Measurements from ENCODE around the gene SAFB. TPM values are rescaled to one million over a fixed set of nuclear protein-coding genes. Genes with fewer than 3 reads are reported as not detected.

The SAFB gene
- total RNA-seq, 1 experiment from 2014 or later, result 44.4 TPM

DNA sequence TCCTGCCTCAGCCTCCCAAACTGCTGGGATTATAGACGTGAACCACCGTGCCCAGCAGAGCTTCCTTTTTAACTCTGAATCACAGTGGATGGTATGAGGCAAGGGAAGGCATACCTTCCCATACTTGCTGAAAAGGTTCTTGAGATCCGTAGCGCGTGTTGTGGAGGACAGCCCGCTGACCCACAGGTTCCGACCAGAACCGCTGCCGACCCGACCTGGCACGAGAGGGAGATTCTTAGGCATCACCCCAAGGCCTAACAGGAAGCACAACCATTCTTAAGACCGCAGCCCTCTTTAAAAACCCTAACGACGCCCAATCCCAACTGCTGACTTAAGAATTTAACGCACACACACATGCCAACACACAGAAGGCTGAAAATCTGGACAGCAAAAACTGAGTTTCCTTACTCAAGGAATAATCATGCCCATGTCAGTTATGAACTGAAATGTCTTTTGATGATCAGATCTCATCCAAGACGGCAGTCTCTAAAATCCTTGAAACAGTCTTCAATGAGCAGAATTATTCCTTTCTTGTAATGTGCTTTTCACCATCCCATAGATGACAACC is 12.9 kb upstream of the SAFB start:
- Histone ChIP-seq H3K27me3 (ENCODE audit: control insufficient read depth, insufficient read depth, low read length) (no peaks in the 10 kb centered on the region), H3K36me3 (replicated peaks; ENCODE audit: control insufficient read depth, insufficient read depth, low read length) (peaks cover 41% of the 10 kb centered on the region), H3K4me3 (ENCODE audit: insufficient read depth, low read depth, low read length) (no peak overlapping the region)
- DNase-seq, result no peak

DNA sequence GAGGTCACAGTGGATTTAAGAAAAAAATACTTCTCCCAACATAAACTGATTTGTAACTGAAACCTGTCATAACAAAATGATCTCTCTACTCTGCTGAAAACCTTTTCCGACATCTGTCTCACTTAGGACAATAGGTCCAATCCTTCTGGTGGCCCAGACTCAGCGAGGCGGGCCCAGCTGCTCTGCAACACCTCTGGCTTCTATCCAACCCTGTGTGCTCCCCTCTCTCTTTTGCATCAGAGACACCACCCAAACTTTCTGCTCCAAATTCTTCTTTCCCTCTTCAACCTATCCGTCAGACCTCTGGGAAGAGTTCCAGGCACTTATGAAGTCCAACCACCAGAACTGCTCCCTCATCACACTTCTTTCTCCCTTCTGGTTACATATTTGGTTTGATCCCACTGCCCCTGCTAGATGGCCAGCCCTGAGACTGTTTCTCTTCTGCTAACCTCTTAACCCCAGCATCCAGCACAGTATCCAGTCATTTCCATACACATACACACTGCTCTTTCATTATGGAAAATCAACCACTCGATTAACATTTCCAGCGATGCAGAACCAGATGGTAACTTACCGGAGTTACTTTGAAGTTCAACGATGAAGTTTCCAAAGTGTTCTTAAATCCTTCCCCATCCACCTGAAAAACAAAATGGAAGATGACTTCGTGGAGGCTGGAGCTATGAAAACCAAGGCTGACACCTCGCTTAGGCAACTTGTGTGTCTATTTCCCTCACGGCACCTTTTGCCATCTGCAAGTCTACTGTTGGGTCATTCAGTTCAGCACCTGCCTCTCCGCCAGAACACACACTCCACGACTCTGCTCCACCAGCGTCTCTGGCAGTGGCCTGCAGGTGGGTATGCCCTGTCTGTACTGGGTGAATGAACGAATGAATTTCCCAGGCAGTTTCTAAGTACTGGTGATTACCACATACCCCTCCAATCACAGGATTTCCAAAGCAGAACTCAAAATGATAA is 9.7 kb upstream of the SAFB start:
- Histone ChIP-seq H3K36me3 (replicated peaks; ENCODE audit: control insufficient read depth, insufficient read depth, low read length) (peaks cover 40% of the 10 kb centered on the region), H3K4me3 (ENCODE audit: insufficient read depth, low read depth, low read length) (no peak overlapping the region), H3K27me3 (ENCODE audit: control insufficient read depth, insufficient read depth, low read length) (no peaks in the 10 kb centered on the region)
- DNase-seq, result no peak

DNA sequence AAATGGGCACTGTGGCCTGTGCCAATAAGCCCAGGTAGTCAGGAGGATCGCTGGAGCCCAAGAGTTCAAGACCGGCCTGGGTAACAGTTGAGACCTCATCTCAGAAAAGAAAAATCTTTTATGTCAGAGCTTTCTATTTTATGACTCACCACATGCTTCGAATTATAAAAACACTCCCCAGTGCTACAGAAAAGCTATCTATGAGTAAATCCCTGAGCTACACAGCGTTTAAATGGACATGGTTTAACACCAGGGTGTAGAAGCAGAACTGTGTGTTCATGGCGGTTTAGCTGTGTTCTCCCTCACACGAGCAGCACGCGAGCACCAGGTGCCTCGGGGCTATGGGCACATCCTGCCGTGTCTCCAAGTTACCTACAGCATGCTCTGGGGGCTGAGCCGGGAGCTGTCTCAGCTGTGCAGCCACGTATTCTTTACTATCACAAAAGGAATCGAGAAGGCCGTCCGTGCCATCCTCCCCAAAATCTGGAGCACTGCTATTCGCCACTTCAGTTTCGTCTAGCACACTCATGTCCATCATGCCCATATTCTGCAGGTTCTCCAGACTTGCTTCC is 7.0 kb upstream of the SAFB start:
- no peak for DNase-seq
- Histone ChIP-seq H3K4me3 (ENCODE audit: insufficient read depth, low read depth, low read length) (no peak overlapping the region), H3K27me3 (ENCODE audit: control insufficient read depth, insufficient read depth, low read length) (no peaks in the 10 kb centered on the region), H3K36me3 (replicated peaks; ENCODE audit: control insufficient read depth, insufficient read depth, low read length) (peaks cover 32% of the 10 kb centered on the region)

DNA sequence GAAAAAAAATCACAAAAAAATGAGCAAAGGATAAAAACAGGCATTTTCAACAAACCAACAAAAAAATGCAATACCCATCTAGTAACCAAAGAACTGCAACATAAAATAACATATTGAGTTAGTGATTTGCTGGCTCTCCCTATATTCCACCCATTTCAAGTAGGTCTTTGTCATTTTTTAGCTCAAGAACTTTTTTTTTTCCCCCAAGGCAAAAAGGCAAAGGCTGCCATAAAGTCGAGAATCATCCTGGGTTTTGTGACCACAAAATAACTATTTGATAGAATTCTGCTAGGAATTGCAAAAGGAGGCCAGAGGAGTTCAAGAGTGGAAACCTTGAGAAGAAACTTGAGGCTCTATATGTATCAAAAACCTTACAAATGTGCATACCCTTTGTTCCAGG is 5.8 kb upstream of the SAFB start:
- DNase-seq, result no peak
- no peak overlapping the region for H3K4me3 ChIP-seq (ENCODE audit: insufficient read depth, low read depth, low read length)
- H3K36me3 ChIP-seq (replicated peaks; ENCODE audit: control insufficient read depth, insufficient read depth, low read length), result peaks cover 36% of the 10 kb centered on the region
- no peaks in the 10 kb centered on the region for H3K27me3 ChIP-seq (ENCODE audit: control insufficient read depth, insufficient read depth, low read length)

DNA sequence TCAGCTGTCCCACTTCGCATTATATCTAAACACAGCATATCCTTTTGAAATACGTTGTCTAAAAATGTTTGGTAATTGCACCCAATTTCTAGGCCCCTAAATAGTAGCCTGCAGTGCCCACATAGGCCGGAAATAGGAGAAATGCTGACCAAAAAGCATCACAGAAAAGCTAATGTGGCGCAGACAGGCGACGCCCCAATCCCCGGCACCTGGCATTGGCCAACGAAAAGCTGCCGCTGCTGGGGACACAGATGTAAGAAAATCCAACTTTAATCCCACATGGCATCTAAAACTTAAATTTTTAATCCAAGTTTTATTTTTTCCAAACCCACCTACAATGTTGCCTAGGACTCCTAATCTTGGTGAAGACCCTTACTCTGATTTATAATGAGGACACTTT is 4.3 kb upstream of the SAFB start:
- no peak for DNase-seq
- H3K36me3 ChIP-seq (replicated peaks; ENCODE audit: control insufficient read depth, insufficient read depth, low read length), result peaks cover 27% of the 10 kb centered on the region

DNA sequence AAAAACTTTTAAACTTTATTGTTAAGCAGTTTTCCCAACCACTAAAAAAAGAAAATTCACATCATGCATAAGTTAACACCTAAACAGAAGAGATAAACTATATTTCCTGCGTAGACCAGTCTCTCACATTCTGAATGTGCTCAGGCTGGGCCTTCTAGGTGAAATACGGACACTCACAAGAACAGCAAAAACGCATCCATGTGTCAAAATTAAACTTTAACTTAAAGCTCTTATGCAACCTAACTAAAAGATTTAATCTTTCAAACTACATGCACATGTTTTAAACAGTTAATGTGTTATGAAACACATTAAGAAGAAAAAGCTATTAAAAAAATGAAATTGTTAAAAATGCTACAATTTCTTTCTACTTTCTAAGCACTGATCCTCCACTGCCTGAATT is 2.9 kb upstream of the SAFB start:
- Histone ChIP-seq H3K27me3 (ENCODE audit: control insufficient read depth, insufficient read depth, low read length) (no peaks in the 10 kb centered on the region), H3K4me3 (ENCODE audit: insufficient read depth, low read depth, low read length) (no peak overlapping the region), H3K36me3 (replicated peaks; ENCODE audit: control insufficient read depth, insufficient read depth, low read length) (peaks cover 18% of the 10 kb centered on the region)
- no peak for DNase-seq

More for the DNA sequence above, 4.3 kb upstream of the SAFB start:
- Histone ChIP-seq H3K27me3 (ENCODE audit: control insufficient read depth, insufficient read depth, low read length) (no peaks in the 10 kb centered on the region), H3K4me3 (ENCODE audit: insufficient read depth, low read depth, low read length) (no peak overlapping the region)

DNA sequence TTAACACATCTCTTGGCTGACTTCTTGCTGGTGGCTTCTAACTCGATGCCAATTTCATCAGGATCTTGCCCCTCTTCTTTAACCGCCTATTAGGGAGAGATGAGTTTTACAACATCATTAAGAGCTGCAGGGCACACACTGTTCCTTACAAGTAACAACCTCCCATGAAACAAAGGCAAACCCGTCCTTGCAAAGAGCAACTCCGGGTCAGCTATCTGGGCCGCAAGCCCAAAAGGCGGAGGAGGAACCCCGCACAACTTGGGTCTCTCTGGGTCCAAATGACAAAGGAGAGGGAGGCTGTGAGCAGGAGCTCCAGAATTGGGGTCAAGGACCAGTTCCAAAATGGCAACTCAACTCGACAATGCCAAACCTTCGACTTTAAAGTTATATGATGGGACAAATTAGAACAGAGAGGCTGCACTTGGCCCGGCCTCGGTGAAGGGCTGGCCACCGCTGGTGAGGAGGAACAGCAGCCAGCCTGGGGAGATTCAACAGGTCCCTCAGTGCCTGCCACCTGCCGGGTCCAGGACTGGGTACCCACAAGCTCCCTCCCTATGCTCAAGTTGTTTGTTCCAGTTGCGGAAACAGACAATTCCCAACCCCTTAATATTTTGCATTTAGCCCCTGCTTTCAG is 1.5 kb upstream of the SAFB start:
- Histone ChIP-seq H3K36me3 (replicated peaks; ENCODE audit: control insufficient read depth, insufficient read depth, low read length) (peaks cover 21% of the 10 kb centered on the region), H3K27me3 (ENCODE audit: control insufficient read depth, insufficient read depth, low read length) (no peaks in the 10 kb centered on the region), H3K4me3 (ENCODE audit: insufficient read depth, low read depth, low read length) (peak overlapping the region; percentile 95)
- no peak for DNase-seq

DNA sequence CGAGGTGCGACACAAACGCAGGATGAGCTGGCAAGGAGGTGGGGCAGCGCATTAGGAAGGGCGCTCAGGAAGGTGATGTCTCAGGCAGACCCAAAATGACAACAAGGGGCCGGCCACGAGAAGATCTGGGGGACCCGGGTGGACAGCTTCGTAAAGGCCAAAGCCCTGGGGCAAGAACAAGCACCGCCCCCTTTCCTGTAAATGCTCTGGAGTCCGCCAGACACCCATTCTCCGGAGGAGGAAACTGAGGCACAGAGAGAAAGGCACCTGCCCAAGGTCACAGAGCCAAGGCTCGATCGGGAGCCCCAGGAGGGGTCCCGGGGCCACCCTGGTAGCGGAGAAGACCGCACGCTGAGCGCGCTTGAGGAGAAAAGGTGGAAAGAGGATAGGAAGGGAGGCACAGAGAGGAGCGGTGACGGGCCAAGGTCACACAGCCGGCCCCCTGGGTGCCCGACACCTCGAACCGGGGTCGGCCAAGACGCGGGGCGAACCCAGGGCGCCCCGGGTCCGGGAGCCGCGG is 878 bp upstream of the SAFB start:
- Histone ChIP-seq H3K36me3 (replicated peaks; ENCODE audit: control insufficient read depth, insufficient read depth, low read length) (peaks cover 27% of the 10 kb centered on the region), H3K27me3 (ENCODE audit: control insufficient read depth, insufficient read depth, low read length) (no peaks in the 10 kb centered on the region), H3K4me3 (ENCODE audit: insufficient read depth, low read depth, low read length) (peak overlapping the region; percentile 95)
- peak; percentile 56 for DNase-seq

DNA sequence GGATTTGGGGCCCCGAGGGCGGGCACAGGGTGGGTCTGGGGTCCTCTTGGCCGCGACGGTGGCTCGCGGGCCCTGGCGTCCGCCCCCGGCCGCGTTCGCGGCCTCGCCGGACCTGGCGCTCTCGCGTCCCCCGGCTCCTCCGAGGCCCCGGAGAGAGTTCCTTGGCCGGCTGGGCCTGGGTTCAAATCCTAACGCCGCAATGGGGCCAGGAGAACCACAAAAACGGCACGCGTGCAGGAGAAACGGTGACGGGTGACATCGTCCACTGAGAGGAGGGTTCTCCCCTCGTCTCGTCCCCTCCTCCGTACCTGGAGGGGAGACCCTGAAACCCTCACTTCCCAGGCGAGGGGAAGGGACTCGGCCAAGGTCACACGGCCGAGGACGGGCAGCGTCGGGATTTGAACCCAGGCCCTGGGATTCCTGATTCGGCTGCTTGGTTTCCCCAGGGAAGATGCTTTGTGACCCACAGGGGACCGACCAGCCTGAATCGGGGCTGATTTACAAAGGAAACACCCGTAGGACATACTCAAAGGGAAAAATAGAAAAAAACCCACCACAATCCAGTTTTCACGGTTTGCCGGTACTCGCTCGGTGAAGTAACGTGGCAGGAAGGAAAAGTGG is 624 bp downstream of the SAFB start:
- peak overlapping the region; percentile 95 for H3K4me3 ChIP-seq (ENCODE audit: insufficient read depth, low read depth, low read length)
- H3K36me3 ChIP-seq (replicated peaks; ENCODE audit: control insufficient read depth, insufficient read depth, low read length), result peaks cover 33% of the 10 kb centered on the region
- no peaks in the 10 kb centered on the region for H3K27me3 ChIP-seq (ENCODE audit: control insufficient read depth, insufficient read depth, low read length)
- DNase-seq, result peak; percentile 52

DNA sequence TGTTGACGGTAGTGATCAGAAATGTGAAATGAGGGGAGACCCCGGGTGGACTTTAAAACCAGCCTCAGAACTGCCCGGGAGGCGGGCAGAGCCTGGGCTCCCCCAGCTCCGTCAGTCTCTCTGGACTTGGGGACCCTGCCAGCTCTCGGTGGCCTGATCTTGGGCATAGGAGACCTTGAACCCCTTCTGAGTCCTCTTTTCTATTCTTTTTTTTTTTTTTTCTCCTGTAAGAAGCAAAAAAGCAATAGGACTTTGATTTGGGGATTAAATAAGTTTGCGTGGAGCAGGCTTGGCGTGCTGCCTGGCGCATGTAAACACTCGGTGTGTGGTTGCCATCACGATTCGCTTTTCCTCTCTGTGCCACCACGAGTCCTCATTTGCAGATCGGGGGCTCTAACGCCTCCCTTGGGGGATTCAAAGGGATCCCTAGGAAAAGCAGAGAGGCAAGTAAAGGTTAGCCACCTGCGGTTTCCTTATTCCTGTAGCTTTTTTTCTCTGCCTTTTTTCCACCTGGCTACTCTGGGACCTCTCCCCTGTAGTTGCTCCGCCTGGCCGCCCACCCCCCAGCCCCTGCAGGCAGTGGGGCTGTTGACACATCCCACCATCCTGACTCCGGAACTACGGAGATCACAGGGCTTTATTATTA is 1.3 kb downstream of the SAFB start:
- Histone ChIP-seq H3K4me3 (ENCODE audit: insufficient read depth, low read depth, low read length) (peak overlapping the region; percentile 95), H3K36me3 (replicated peaks; ENCODE audit: control insufficient read depth, insufficient read depth, low read length) (peaks cover 32% of the 10 kb centered on the region), H3K27me3 (ENCODE audit: control insufficient read depth, insufficient read depth, low read length) (no peaks in the 10 kb centered on the region)
- DNase-seq, result peak; percentile 54

DNA sequence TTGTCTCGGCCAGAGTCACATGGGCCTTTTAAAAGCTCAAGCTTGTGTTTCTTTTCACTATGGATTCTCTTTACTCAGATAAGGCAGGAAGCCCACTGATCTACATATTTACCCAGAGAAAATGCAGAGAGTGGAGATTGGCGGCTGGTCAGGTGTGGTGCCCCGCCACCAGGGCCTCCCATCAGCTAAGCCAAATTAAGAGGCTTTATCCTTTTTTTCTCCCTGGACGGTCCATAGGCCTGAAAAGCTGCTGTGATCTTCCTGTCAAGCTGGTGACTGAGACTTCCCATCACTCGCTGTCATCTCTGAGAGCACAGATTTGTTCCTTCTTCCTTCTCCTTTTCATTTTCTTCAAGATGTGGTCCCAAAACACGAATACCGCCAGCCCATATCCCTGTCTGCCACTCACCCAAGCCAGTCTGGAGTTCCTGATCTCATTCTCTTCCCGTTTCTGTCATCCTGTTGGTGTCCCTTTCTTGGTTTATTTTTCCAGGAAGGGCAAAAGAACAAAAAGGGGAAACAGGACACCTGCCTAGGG is 1.9 kb downstream of the SAFB start:
- Histone ChIP-seq H3K27me3 (ENCODE audit: control insufficient read depth, insufficient read depth, low read length) (no peaks in the 10 kb centered on the region), H3K4me3 (ENCODE audit: insufficient read depth, low read depth, low read length) (peak overlapping the region; percentile 95; the same call in 1 of the 2 replicates), H3K36me3 (replicated peaks; ENCODE audit: control insufficient read depth, insufficient read depth, low read length) (peaks cover 32% of the 10 kb centered on the region)
- no peak for DNase-seq

DNA sequence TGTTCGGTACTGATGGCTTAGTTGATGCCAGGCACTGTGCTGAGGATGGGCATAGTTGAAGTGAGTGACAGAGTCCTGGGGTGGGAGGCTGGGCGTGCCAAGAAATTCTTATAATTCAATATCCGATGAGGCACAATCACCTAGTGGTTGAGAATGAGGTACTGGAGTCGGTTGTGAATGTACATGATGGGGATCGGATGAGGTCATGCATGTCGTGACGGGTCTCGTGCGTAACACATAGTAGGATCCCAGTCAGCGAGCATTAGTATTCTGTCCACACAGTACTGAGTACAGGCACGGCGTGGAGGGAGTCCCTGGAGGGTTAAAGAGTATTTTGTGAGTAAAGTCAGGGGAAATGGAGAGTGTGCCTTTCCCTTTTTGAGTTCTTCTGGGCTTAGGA is 2.8 kb downstream of the SAFB start:
- DNase-seq, result no peak
- peaks cover 30% of the 10 kb centered on the region for H3K36me3 ChIP-seq (replicated peaks; ENCODE audit: control insufficient read depth, insufficient read depth, low read length)
- H3K4me3 ChIP-seq (ENCODE audit: insufficient read depth, low read depth, low read length), result no peak overlapping the region
- no peaks in the 10 kb centered on the region for H3K27me3 ChIP-seq (ENCODE audit: control insufficient read depth, insufficient read depth, low read length)

DNA sequence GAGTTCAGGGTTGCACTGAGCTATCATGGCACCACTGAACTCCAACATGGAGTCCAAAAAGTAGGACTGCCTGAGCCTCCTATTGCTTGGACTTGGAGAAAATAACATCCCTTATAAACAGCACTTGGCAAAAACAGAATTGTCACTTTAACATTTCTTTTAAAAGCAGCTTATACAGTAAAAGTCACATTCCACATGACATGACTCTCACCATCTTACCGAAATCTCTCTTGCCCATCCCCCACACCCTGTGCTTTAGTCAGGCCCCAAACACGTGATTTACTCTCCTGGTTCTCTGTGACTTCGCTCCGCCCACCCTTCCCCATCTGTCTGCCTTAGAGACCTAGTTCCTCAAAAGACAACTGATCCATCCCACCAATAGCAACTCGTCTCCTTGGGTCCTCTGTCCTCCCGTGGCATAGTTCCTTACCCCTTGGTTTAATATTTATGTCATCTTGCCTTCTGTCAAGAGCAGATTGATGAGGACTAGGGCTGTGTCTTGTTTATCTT is 4.6 kb downstream of the SAFB start:
- Histone ChIP-seq H3K27me3 (ENCODE audit: control insufficient read depth, insufficient read depth, low read length) (no peaks in the 10 kb centered on the region), H3K36me3 (replicated peaks; ENCODE audit: control insufficient read depth, insufficient read depth, low read length) (peaks cover 25% of the 10 kb centered on the region), H3K4me3 (ENCODE audit: insufficient read depth, low read depth, low read length) (no peak overlapping the region)
- DNase-seq, result no peak
